AG10803 (cell line): ENCODE data around the gene GPC5.

ENCODE experiments used
- DNase-seq: peaks from one replicate; pipeline ENCODE4 v3.0.0; 2010; ENCODE audit warnings: low read depth
- H3K4me3 ChIP-seq: 2 replicates; pipeline ENCODE4 v1.5.1; 2011; ENCODE audit warnings: mild to moderate bottlenecking, low read length, control low read depth
- TF ChIP-seq, protein P1 (sequence below): conservative IDR thresholded peaks from 2 replicates; pipeline ENCODE4 v1.5.1; 2011; ENCODE audit warnings: mild to moderate bottlenecking, low read length, control low read depth, inconsistent platforms

The GPC5 gene

DNA sequence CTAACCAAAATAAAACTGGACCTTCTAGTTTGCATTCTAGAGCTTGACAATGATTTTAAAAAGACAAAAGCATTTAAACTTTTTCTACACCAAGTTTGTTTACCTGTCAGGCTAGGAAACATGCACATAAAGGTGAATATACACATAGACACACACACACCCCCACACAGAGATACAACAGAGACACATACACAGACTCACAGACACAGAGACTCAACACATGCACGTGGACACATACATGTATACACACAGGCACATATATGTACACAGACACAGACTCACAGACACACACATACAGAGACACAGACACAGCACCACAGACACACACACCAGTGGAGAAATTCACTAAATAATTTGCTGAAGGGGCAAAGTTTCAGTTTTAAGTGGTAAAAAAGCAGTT lies 155.7 kb downstream of the GPC5 start:
- TF ChIP-seq, protein P1, sequence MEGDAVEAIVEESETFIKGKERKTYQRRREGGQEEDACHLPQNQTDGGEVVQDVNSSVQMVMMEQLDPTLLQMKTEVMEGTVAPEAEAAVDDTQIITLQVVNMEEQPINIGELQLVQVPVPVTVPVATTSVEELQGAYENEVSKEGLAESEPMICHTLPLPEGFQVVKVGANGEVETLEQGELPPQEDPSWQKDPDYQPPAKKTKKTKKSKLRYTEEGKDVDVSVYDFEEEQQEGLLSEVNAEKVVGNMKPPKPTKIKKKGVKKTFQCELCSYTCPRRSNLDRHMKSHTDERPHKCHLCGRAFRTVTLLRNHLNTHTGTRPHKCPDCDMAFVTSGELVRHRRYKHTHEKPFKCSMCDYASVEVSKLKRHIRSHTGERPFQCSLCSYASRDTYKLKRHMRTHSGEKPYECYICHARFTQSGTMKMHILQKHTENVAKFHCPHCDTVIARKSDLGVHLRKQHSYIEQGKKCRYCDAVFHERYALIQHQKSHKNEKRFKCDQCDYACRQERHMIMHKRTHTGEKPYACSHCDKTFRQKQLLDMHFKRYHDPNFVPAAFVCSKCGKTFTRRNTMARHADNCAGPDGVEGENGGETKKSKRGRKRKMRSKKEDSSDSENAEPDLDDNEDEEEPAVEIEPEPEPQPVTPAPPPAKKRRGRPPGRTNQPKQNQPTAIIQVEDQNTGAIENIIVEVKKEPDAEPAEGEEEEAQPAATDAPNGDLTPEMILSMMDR = no peak
- no peak for DNase-seq
- H3K4me3 ChIP-seq = no peak overlapping the region

DNA sequence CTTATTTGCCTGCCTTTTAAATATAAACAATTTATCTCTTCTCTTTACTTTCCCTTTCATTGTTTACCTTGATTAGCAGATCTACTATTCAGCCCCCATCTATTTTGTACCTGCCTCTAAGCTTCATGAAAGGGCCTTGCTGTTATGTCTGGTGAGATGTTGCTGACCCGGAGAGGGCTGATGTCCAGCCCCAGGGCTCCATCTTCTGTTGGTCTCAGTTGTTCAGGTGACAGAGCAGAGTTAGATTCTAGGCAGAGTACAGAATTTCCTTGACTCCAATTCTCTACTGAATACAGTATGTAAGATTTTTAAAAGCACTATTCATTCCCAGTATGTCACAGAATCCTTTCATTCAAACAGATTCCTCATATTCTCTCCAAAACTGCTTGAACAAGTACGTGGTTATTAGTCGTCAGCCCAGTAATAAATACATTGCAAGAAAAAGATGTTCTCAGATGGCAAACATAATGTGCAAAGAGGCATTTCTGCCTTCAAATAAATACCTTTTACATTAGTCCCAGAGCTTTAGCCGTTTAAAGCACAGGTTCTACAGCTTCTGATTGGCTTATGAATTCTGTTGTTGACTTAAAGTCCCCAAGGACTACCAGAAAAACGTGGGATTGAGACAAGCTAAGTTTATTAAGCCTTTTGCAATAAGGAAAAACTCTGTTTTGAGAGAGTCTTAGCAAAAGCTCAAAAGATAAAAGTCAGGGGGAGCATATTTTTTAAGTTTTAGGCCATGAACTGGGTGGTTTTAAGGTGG lies 159.1 kb downstream of the GPC5 start:
- DNase-seq = no peak
- H3K4me3 ChIP-seq = no peak overlapping the region
- TF ChIP-seq, protein P1 = no peak

DNA sequence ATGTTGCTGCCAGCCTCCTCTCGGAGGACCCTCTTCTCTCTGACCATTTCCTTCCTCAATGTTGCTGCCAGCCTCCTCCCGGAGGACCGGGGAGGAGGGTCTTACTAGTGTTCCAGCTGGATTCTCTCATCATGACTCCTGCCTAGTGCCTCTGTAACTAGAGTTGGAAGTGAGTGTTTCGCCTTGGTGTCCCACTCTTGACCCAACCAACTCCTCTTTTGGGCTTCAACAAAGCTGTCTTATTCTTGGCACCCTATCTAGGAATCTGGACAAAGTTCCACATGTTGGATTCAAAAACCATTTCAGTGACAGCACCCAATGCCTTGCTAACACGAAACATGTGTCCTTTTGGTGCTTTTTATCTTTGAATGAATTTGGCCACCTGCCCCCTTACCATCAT lies 165.4 kb downstream of the GPC5 start:
- H3K4me3 ChIP-seq = no peak overlapping the region
- TF ChIP-seq, protein P1 = no peak
- DNase-seq = no peak

DNA sequence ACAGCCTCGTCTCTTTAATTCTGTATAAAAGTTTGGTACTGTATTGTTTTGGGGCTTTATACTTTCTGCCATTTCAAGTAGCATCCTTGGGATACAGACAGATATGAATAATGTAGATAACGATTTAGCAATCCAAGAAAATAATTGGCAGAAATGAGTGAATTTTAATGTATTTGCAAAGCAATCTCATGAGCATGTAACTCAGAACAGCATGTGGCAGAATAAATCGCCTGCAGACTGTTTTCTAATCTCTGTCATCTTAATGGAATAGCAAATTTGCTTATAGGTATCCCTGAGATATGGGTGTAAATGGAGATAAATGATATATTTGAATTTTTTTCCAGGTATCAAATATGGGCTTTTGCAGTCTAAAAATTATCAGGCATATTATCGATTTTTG lies 166.0 kb downstream of the GPC5 start:
- no peak for DNase-seq
- TF ChIP-seq, protein P1 = no peak
- no peak overlapping the region for H3K4me3 ChIP-seq

DNA sequence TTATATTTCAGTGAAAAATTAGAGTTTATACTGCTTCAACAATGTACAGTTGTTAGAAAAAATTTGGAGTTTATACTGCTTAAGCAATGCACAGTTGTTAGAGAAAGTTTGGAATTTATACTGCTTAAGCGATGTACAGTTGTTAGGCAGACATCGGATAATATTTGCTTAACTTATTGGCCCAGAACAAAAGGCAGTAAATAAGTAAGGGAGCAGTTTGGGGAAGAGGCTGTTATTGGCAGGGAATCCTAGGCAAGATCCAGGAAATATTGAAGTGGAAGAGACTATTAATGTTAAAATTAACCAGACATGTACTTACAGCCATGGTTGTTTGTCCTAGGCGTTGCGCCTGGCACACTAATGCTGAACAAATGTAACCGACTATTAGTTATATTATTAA lies 166.9 kb downstream of the GPC5 start:
- TF ChIP-seq, protein P1 = no peak
- no peak for DNase-seq
- no peak overlapping the region for H3K4me3 ChIP-seq

DNA sequence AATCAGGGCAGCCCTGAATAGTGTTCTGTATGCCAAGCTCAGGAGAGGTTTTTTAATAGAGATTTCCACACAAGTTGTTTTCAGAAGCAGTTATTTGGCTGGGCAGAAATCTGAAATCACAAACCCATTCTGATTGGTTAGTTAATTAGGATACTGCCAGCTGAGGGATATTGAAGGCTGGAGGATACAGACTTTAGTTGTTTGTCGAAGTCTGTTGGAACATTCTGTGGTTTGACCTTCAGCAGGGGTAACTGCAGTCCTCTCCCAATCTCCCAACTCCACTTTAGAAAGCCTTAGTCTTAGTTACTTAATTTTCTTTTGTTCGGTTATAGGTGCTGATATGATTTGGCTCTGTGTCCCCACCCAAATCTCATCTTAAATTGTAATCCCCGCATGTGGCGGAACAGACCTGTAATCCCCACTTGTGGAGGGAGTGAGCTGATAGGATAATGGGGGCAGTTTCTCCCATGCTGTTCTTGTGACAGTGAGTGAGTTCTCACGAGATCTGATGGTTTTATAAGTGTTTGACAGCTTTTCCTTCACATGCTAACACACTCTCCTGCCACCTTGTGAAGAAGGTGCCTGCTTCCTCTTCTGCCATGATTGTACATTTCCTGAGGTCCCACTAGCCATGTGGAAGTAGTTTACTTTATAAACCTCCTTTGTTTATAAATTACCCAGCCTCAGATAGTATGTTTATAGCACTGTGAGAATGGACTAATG lies 169.2 kb downstream of the GPC5 start:
- no peak for DNase-seq

More for the DNA sequence above, 169.2 kb downstream of the GPC5 start:
- H3K4me3 ChIP-seq = no peak overlapping the region
- TF ChIP-seq, protein P1 = no peak
